Hepatocyte (in vitro differentiated cells): ENCODE results near the gene SPEG. TPM values are rescaled to one million over a fixed set of nuclear protein-coding genes. Genes with fewer than 3 reads are reported as not detected.

Source experiments
- DNase-seq: peaks from one replicate; pipeline ENCODE4 v3.0.0-alpha.2; 2016; ENCODE audit warnings: low spot score
- H2AFZ ChIP-seq: fragments of 200-600 bp; sonication (generic); 2 replicates; pipeline ENCODE4 v1.6.0; 2016; ENCODE audit warnings: antibody characterized with exemption, mild to moderate bottlenecking
- H3K27ac ChIP-seq: fragments of 200-600 bp; sonication (generic); 2 replicates; pipeline ENCODE4 v1.5.1; 2016; ENCODE audit warnings: mild to moderate bottlenecking
- H3K27me3 ChIP-seq: fragments of 200-600 bp; sonication (generic); 2 replicates; pipeline ENCODE4 v1.6.1; 2016
- H3K36me3 ChIP-seq: fragments of 200-600 bp; sonication (generic); replicated peaks from 2 replicates; pipeline ENCODE4 v1.5.1; 2016; ENCODE audit warnings: low read depth; ENCODE audit not compliant: insufficient read depth
- H3K4me1 ChIP-seq: fragments of 200-600 bp; sonication (generic); 2 replicates; pipeline ENCODE4 v1.5.1; 2016; ENCODE audit warnings: mild to moderate bottlenecking, moderate library complexity; ENCODE audit not compliant: insufficient read depth
- H3K4me2 ChIP-seq: fragments of 200-600 bp; sonication (generic); 2 replicates; pipeline ENCODE4 v1.6.0; 2016
- H3K4me3 ChIP-seq: fragments of 200-600 bp; sonication (generic); 2 replicates; pipeline ENCODE4 v1.5.1; 2016; ENCODE audit warnings: mild to moderate bottlenecking
- H3K79me2 ChIP-seq: fragments of 200-600 bp; sonication (generic); 2 replicates; pipeline ENCODE4 v1.6.0; 2017; ENCODE audit warnings: mild to moderate bottlenecking
- H3K9me2 ChIP-seq: fragments of 200-600 bp; sonication (generic); replicated peaks from 2 replicates; pipeline ENCODE4 v1.6.0; 2017; ENCODE audit warnings: mild to moderate bottlenecking; ENCODE audit not compliant: insufficient read depth
- H3K9me3 ChIP-seq: fragments of 200-600 bp; sonication (generic); 2 replicates; pipeline ENCODE4 v1.5.1; 2016; ENCODE audit warnings: low read depth, mild to moderate bottlenecking
- H4K20me1 ChIP-seq: fragments of 200-600 bp; sonication (generic); 2 replicates; pipeline ENCODE4 v1.6.0; 2016; ENCODE audit warnings: mild to moderate bottlenecking; ENCODE audit not compliant: insufficient read depth, poor library complexity, severe bottlenecking
- CTCF ChIP-seq: fragments of 200-600 bp; sonication (generic); IDR thresholded peaks from 2 replicates; pipeline ENCODE4 v1.5.1; 2016; ENCODE audit warnings: antibody characterized with exemption, mild to moderate bottlenecking; ENCODE audit not compliant: poor library complexity
- EZH2 ChIP-seq: fragments of 200-600 bp; sonication (generic); IDR thresholded peaks from 2 replicates; pipeline ENCODE4 v1.6.1; 2016; ENCODE audit warnings: antibody characterized with exemption, mild to moderate bottlenecking, borderline replicate concordance
- EZH2phosphoT487 ChIP-seq: fragments of 200-600 bp; sonication (generic); IDR thresholded peaks from one replicate; pipeline ENCODE4 v1.6.1; 2018; ENCODE audit warnings: antibody characterized with exemption, mild to moderate bottlenecking, low read depth, moderate library complexity; ENCODE audit not compliant: unreplicated experiment, severe bottlenecking
- WGBS: methylation state at CpG from one replicate; pipeline ENCODE4 v1.1.6; 2016; ENCODE audit warnings: low lambda C conversion rate; ENCODE audit errors: missing lambda C conversion rate; 5-methylcytosine and 5-hydroxymethylcytosine counted together
- polyA plus RNA-seq: library from polyadenylated mRNA; unstranded; fragments of >200 nt; fragmentation: Nextera tagmentation; extraction: Ambion mirVana; gene quantifications from 2 replicates; pipeline ENCODE4 v1.2.1, GENCODE V29; 2016
- total RNA-seq: library from RNA; depleted of rRNA; stranded (reverse); fragments of >200 nt; gene quantifications from 2 replicates; pipeline ENCODE4 v1.2.3, GENCODE V29; 2014

The SPEG gene
- total and polyA plus RNA-seq, 2 experiments from 2014 or later: 21.6 to 40.0 TPM

- WGBS: 89% methylated on average over 7 of the region's 7 CpGs
Observed at GRCh38 chr2:219426068-219426443, 8.6 kb upstream of the SPEG start.

GRCh38 chr2:219426534-219427136 lies 8.0 kb upstream of the SPEG start:
- no peaks in the 10 kb centered on the region for H3K9me2 ChIP-seq
- 94% methylated on average over 7 of the region's 7 CpGs for WGBS
- no peak overlapping the region for H3K27ac ChIP-seq

More at GRCh38 chr2:219426068-219426443, 8.6 kb upstream of the SPEG start:
- no peak overlapping the region for H2AFZ ChIP-seq
- no peaks in the 10 kb centered on the region for H3K9me2 ChIP-seq
- no peaks in the 10 kb centered on the region for H3K79me2 ChIP-seq
- H3K27ac ChIP-seq: no peak overlapping the region
- H3K4me2 ChIP-seq: no peak overlapping the region
- no peaks in the 10 kb centered on the region for H3K9me3 ChIP-seq
- no peaks in the 10 kb centered on the region for H4K20me1 ChIP-seq
- no peak overlapping the region for H3K4me3 ChIP-seq
- no peak for DNase-seq
- no peaks in the 10 kb centered on the region for H3K27me3 ChIP-seq
- peaks cover 6% of the 10 kb centered on the region for H3K4me1 ChIP-seq
- no peaks in the 10 kb centered on the region for H3K36me3 ChIP-seq
- TF ChIP-seq CTCF (no peak), EZH2phosphoT487 (no peak), EZH2 (no peak)

GRCh38 chr2:219428469-219428868 lies 6.2 kb upstream of the SPEG start:
- TF ChIP-seq EZH2phosphoT487 (no peak), CTCF (no peak), EZH2 (no peak)
- no peaks in the 10 kb centered on the region for H3K9me3 ChIP-seq
- H3K27ac ChIP-seq: no peak overlapping the region
- no peaks in the 10 kb centered on the region for H3K36me3 ChIP-seq
- H2AFZ ChIP-seq: no peak overlapping the region
- no peaks in the 10 kb centered on the region for H3K27me3 ChIP-seq
- H3K4me1 ChIP-seq: peaks cover 6% of the 10 kb centered on the region
- DNase-seq: no peak
- H3K4me3 ChIP-seq: no peak overlapping the region
- H4K20me1 ChIP-seq: no peaks in the 10 kb centered on the region
- no peaks in the 10 kb centered on the region for H3K9me2 ChIP-seq
- H3K79me2 ChIP-seq: no peaks in the 10 kb centered on the region
- no peak overlapping the region for H3K4me2 ChIP-seq

More at GRCh38 chr2:219426534-219427136, 8.0 kb upstream of the SPEG start:
- Histone ChIP-seq H3K9me3 (no peaks in the 10 kb centered on the region), H3K27me3 (no peaks in the 10 kb centered on the region), H3K4me1 (peaks cover 6% of the 10 kb centered on the region), H2AFZ (no peak overlapping the region), H4K20me1 (no peaks in the 10 kb centered on the region), H3K36me3 (no peaks in the 10 kb centered on the region), H3K4me3 (no peak overlapping the region), H3K4me2 (no peak overlapping the region), H3K79me2 (no peaks in the 10 kb centered on the region)
- no peak for DNase-seq
- TF ChIP-seq CTCF (no peak), EZH2 (no peak), EZH2phosphoT487 (no peak)
